H1 (cell line): ENCODE data around the gene CD96. TPM values are rescaled to one million over a fixed set of nuclear protein-coding genes. Genes with fewer than 3 reads are reported as not detected.

Experiments used
- ATF2 ChIP-seq: IDR thresholded peaks from 2 replicates; pipeline ENCODE4 v1.6.1; 2012; ENCODE audit warnings: low read length, inconsistent platforms
- CEBPB ChIP-seq: IDR thresholded peaks from 2 replicates; pipeline ENCODE4 v1.6.1; 2012; ENCODE audit warnings: low read depth, low read length
- CHD7 ChIP-seq: fragments of 300-600 bp; sonication (generic); IDR thresholded peaks from 2 replicates; pipeline ENCODE4 v1.7.1; 2012; ENCODE audit warnings: low read length, moderate library complexity, mild to moderate bottlenecking, inconsistent platforms; ENCODE audit not compliant: insufficient replicate concordance
- GTF2F1 ChIP-seq: IDR thresholded peaks from 2 replicates; pipeline ENCODE4 v1.6.1; 2012; ENCODE audit warnings: low read depth, low read length, improper control_type of control experiment, borderline replicate concordance
- polyA plus RNA-seq, 7 experiments: library from polyadenylated mRNA; depleted of rRNA in 3 of 7; stranded (reverse) in 5 of 7; unstranded in 2 of 7; fragments of >200 nt in 5 of 7; fragments of 200-250 nt in 2 of 7; gene quantifications; 1 replicate in 5 of 7; 2 replicates in 1 of 7; 4 replicates in 1 of 7; pipeline versions ENCODE4 v1.2.1 to v1.2.3, GENCODE V29; 2011 to 2013; ENCODE audit warnings: missing spikeins in 2 of 7, mixed read lengths in 2 of 7
- total RNA-seq: library from RNA; stranded (reverse); fragmentation: NEBNext Ultra II Directional; extraction: Animal tissue kit (Norgen Biotek cat#: 25700); gene quantifications from 2 replicates; pipeline ENCODE4 v1.2.1, GENCODE V29; 2021

CD96 gene
- total and polyA plus RNA-seq, 2 of the 8 experiments (the other 6 are each of a cell fraction or from before 2014, with no cell fraction given): not detected

GRCh38 chr3:111579495-111579894 is 37.5 kb downstream of the CD96 start (continued):
- TF ChIP-seq CHD7 (no peak), ATF2 (no peak), CEBPB (no peak), GTF2F1 (no peak)
